Effector memory CD4-positive, alpha-beta T cell (primary cell): ENCODE data around the gene TRIM44.

Experiments used
- DNase-seq, 3 donors: peaks; one replicate each; pipeline ENCODE4 v3.0.0-alpha.2; 2020
- H3K27ac ChIP-seq: 2 replicates; pipeline ENCODE4 v1.7.0; 2013; ENCODE audit warnings: mild to moderate bottlenecking, low read length, moderate library complexity; ENCODE audit not compliant: insufficient read depth, poor library complexity, severe bottlenecking
- H3K27me3 ChIP-seq: replicated peaks from 2 replicates; pipeline ENCODE4 v1.7.0; 2013; ENCODE audit warnings: mild to moderate bottlenecking, low read length; ENCODE audit not compliant: insufficient read depth, control insufficient read depth, poor library complexity, severe bottlenecking
- H3K36me3 ChIP-seq: 2 replicates; pipeline ENCODE4 v1.7.0; 2013; ENCODE audit warnings: mild to moderate bottlenecking, low read length, moderate library complexity; ENCODE audit not compliant: control insufficient read depth, insufficient read depth
- H3K4me1 ChIP-seq: 2 replicates; pipeline ENCODE4 v1.7.0; 2013; ENCODE audit warnings: low read length, mild to moderate bottlenecking; ENCODE audit not compliant: control insufficient read depth, insufficient read depth, poor library complexity, severe bottlenecking
- H3K4me3 ChIP-seq: 2 replicates; pipeline ENCODE4 v1.7.0; 2013; ENCODE audit warnings: low read length, low read depth, mild to moderate bottlenecking; ENCODE audit not compliant: insufficient read depth, poor library complexity, severe bottlenecking
- H3K9me3 ChIP-seq: 2 replicates; pipeline ENCODE4 v1.7.0; 2013; ENCODE audit warnings: mild to moderate bottlenecking, low read length, moderate library complexity; ENCODE audit not compliant: control insufficient read depth

The TRIM44 gene

GRCh38 chr11:35620795-35621194 is 41.8 kb upstream of the TRIM44 start:
- no peaks in the 10 kb centered on the region for H3K9me3 ChIP-seq
- H3K36me3 ChIP-seq: no peaks in the 10 kb centered on the region
- no peak overlapping the region for H3K27ac ChIP-seq
- peaks cover 21% of the 10 kb centered on the region for H3K27me3 ChIP-seq
- no peak overlapping the region for H3K4me3 ChIP-seq
- peaks cover 18% of the 10 kb centered on the region for H3K4me1 ChIP-seq
- DNase-seq: no peak

- DNase-seq: no peak
- Histone ChIP-seq H3K27me3 (peaks cover 19% of the 10 kb centered on the region), H3K36me3 (no peaks in the 10 kb centered on the region), H3K27ac (no peak overlapping the region), H3K9me3 (no peaks in the 10 kb centered on the region), H3K4me3 (no peak overlapping the region), H3K4me1 (peaks cover 18% of the 10 kb centered on the region)
These were observed 41.0 kb upstream of the TRIM44 start for GRCh38 chr11:35621620-35622019.

- H3K4me3 ChIP-seq: no peak overlapping the region
- no peaks in the 10 kb centered on the region for H3K36me3 ChIP-seq
- no peak overlapping the region for H3K27ac ChIP-seq
- peaks cover 18% of the 10 kb centered on the region for H3K4me1 ChIP-seq
- DNase-seq: no peak
- peaks cover 19% of the 10 kb centered on the region for H3K27me3 ChIP-seq
- no peaks in the 10 kb centered on the region for H3K9me3 ChIP-seq
These were observed 40.5 kb upstream of the TRIM44 start for GRCh38 chr11:35622070-35622469.

GRCh38 chr11:35623621-35624168 is 38.9 kb upstream of the TRIM44 start:
- Histone ChIP-seq H3K27ac (no peak overlapping the region), H3K9me3 (no peaks in the 10 kb centered on the region), H3K4me3 (no peak overlapping the region), H3K4me1 (peaks cover 11% of the 10 kb centered on the region), H3K27me3 (peaks cover 10% of the 10 kb centered on the region), H3K36me3 (no peaks in the 10 kb centered on the region)
- DNase-seq: no peak

- Histone ChIP-seq H3K4me1 (peaks cover 8% of the 10 kb centered on the region), H3K27me3 (peaks cover 14% of the 10 kb centered on the region), H3K36me3 (no peaks in the 10 kb centered on the region), H3K9me3 (no peaks in the 10 kb centered on the region), H3K4me3 (no peak overlapping the region), H3K27ac (no peak overlapping the region)
- DNase-seq: no peak
These were observed 38.3 kb upstream of the TRIM44 start for GRCh38 chr11:35624316-35624715.

- Histone ChIP-seq H3K9me3 (no peaks in the 10 kb centered on the region), H3K36me3 (no peaks in the 10 kb centered on the region), H3K27me3 (peaks cover 10% of the 10 kb centered on the region), H3K27ac (no peak overlapping the region), H3K4me1 (peaks cover 3% of the 10 kb centered on the region), H3K4me3 (no peak overlapping the region)
- DNase-seq: no peak
These were observed 37.8 kb upstream of the TRIM44 start for GRCh38 chr11:35624781-35625180.

GRCh38 chr11:35626501-35626900 is 36.1 kb upstream of the TRIM44 start:
- DNase-seq: no peak
- Histone ChIP-seq H3K27ac (no peak overlapping the region), H3K9me3 (no peaks in the 10 kb centered on the region), H3K4me3 (no peak overlapping the region), H3K4me1 (no peaks in the 10 kb centered on the region), H3K27me3 (peaks cover 3% of the 10 kb centered on the region), H3K36me3 (no peaks in the 10 kb centered on the region)

GRCh38 chr11:35629511-35629910 is 33.1 kb upstream of the TRIM44 start:
- Histone ChIP-seq H3K36me3 (no peaks in the 10 kb centered on the region), H3K4me3 (no peak overlapping the region), H3K27ac (no peak overlapping the region), H3K27me3 (peaks cover 3% of the 10 kb centered on the region), H3K4me1 (no peaks in the 10 kb centered on the region), H3K9me3 (no peaks in the 10 kb centered on the region)
- no peak for DNase-seq

- Histone ChIP-seq H3K36me3 (no peaks in the 10 kb centered on the region), H3K9me3 (no peaks in the 10 kb centered on the region), H3K4me1 (no peaks in the 10 kb centered on the region), H3K27ac (no peak overlapping the region), H3K4me3 (no peak overlapping the region), H3K27me3 (peaks cover 3% of the 10 kb centered on the region)
- DNase-seq: no peak
These were observed 32.7 kb upstream of the TRIM44 start for GRCh38 chr11:35629914-35630313.

- no peak for DNase-seq
- no peaks in the 10 kb centered on the region for H3K4me1 ChIP-seq
- no peaks in the 10 kb centered on the region for H3K36me3 ChIP-seq
- H3K9me3 ChIP-seq: no peaks in the 10 kb centered on the region
- no peak overlapping the region for H3K27ac ChIP-seq
- no peak overlapping the region for H3K4me3 ChIP-seq
- peaks cover 3% of the 10 kb centered on the region for H3K27me3 ChIP-seq
These were observed 30.7 kb upstream of the TRIM44 start for GRCh38 chr11:35631891-35632290.
